Mucosa of stomach (tissue), 1 donor: Measurements from ENCODE around the gene ATPAF1.
"Not testable (repeated sequence)": the region's sequence is repeated elsewhere in the genome, so short reads cannot be mapped to it uniquely, and the experiment has no call there.

Experiments
- H3K27me3 ChIP-seq: one replicate; pipeline ENCODE4 v1.7.0; 2013; ENCODE audit warnings: mild to moderate bottlenecking, low read length; ENCODE audit not compliant: control insufficient read depth, insufficient read depth
- H3K36me3 ChIP-seq: one replicate; pipeline ENCODE4 v1.7.0; 2013; ENCODE audit warnings: low read length; ENCODE audit not compliant: control insufficient read depth, insufficient read depth
- H3K4me1 ChIP-seq: one replicate; pipeline ENCODE4 v1.7.0; 2013; ENCODE audit warnings: mild to moderate bottlenecking, low read length; ENCODE audit not compliant: control insufficient read depth, insufficient read depth
- H3K4me3 ChIP-seq: one replicate; pipeline ENCODE4 v1.7.0; 2013; ENCODE audit warnings: low read length
- H3K9ac ChIP-seq: one replicate; pipeline ENCODE4 v1.7.0; 2013; ENCODE audit warnings: mild to moderate bottlenecking, low read length, moderate library complexity
- H3K9me3 ChIP-seq: one replicate; pipeline ENCODE4 v1.7.0; 2013; ENCODE audit warnings: mild to moderate bottlenecking, low read length, moderate library complexity; ENCODE audit not compliant: control insufficient read depth
- donor health status: Pancreatic carcinoma.

The ATPAF1 gene

GRCh38 chr1:46677339-46677738 is 9.2 kb upstream of the ATPAF1 start:
- H3K9me3 ChIP-seq = no peaks in the 10 kb centered on the region
- H3K9ac ChIP-seq = no peak overlapping the region
- no peaks in the 10 kb centered on the region for H3K4me1 ChIP-seq
- H3K36me3 ChIP-seq = peaks cover 12% of the 10 kb centered on the region
- H3K27me3 ChIP-seq = no peaks in the 10 kb centered on the region
- H3K4me3 ChIP-seq = no peak overlapping the region

GRCh38 chr1:46676531-46676930 is 8.4 kb upstream of the ATPAF1 start:
- Histone ChIP-seq H3K9me3 (no peaks in the 10 kb centered on the region), H3K9ac (no peak overlapping the region), H3K36me3 (peaks cover 12% of the 10 kb centered on the region), H3K4me3 (no peak overlapping the region), H3K4me1 (no peaks in the 10 kb centered on the region), H3K27me3 (no peaks in the 10 kb centered on the region)

DNA sequence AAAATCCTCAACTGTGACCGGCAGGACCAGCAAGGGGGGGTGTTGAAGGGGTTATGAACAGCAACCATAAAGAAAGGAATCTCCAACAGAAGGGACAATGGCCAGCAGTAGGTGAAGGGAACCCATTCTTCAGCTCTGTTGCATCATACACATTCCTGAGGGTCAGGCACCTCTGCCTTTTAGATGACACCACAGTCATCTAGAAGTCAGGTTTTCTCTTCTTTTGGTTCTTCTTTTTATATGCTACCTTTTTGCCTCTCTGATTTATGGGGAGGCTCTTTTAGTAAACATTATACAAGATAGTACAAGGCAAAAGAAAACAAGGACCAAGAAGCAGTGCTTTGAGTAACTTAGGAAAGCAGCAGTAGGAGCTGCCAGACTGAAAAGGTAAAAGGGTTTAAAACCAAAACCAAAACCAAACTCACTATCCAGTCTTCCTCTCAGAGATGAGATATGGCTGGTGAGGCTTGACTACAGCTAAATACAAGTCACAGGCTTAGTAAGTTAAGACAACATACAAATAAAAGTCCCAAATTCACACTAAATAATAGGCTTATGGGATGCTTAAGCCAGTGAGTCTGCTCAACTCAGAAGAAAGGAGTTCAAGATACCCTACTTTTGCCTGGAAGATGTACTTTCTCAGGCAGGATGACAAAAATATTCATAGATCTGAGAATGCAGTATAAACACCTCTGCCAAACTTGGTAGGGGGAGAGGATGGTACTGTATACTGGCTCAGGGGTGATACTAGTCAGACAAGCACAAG is 7.6 kb upstream of the ATPAF1 start:
- Histone ChIP-seq H3K27me3 (no peaks in the 10 kb centered on the region), H3K9ac (no peak overlapping the region), H3K36me3 (peaks cover 12% of the 10 kb centered on the region), H3K4me1 (no peaks in the 10 kb centered on the region), H3K9me3 (no peaks in the 10 kb centered on the region), H3K4me3 (no peak overlapping the region)

DNA sequence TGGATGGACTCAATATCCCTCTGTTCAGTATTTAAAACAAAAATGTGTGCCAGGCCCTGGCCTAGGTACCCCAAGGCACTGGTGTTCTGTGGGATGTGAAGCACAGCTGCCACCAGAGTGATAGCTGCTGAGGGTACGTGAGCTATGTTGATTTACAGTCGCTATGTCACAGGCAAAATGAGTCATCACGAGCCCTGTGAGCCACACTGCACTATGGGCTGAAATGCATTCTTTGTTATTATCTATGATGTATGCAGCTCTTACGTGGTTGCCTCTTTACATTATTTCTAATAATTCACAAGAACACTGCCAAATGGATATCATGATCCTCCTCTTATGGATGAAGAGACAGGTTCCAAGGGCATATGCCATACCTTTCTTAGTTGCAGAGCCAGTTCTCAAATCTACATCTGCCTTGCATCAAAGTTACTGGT is 5.6 kb upstream of the ATPAF1 start:
- Histone ChIP-seq H3K4me1 (peaks cover under 1% of the 10 kb centered on the region), H3K27me3 (no peaks in the 10 kb centered on the region), H3K9ac (no peak overlapping the region), H3K36me3 (peaks cover 12% of the 10 kb centered on the region), H3K4me3 (no peak overlapping the region), H3K9me3 (no peaks in the 10 kb centered on the region)

DNA sequence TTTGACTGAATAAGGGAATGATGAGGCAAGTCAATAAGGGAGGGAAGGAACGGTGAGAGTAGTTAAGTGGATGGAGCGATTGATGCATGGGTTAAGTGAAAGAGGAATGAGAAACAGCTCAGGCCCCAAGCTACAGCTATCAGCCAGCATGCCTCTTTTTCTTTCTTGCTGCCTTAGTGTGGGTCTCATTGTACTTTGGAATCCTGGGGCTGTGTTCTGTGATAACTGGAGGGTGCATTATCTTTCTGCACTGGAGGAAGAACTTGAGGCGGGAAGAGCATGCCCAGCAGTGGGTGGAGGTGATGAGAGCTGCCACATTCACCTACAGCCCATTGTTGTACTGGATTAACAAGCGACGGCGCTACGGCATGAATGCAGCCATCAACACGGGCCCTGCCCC is 4.5 kb upstream of the ATPAF1 start:
- no peak overlapping the region for H3K4me3 ChIP-seq
- H3K9me3 ChIP-seq = no peaks in the 10 kb centered on the region
- peaks cover 12% of the 10 kb centered on the region for H3K36me3 ChIP-seq
- H3K27me3 ChIP-seq = no peaks in the 10 kb centered on the region
- H3K4me1 ChIP-seq = peaks cover 4% of the 10 kb centered on the region
- H3K9ac ChIP-seq = no peak overlapping the region

DNA sequence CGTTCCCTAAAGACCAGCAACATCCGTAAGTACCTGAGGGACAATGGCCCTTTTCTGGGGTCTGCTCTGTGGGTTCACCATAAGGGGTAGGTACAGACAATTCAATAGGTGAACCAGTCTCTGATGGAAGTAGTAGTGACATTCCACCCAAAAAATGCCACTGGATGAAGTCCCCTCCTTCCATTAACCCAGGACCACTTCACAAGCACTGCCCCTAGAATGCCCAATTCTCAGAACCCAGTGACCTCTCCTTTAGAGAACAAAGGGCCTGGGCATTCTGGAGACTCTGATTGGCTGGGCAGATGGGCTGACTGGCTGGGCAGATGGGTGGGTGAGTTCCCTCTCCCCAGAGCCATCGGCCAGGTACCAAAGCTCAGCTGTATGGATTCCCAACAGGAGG is 3.4 kb upstream of the ATPAF1 start, which contains the start of gene TEX38:
TEX38 (plus strand) TSS at position 301 of the 400 bp plus-strand sequence; CDS start at position 382, 81 bp downstream.
- Histone ChIP-seq H3K4me3 (no peak within 1 kb of the TSS), H3K27me3 (no peaks in the 10 kb centered on the region), H3K36me3 (peaks cover 12% of the 10 kb centered on the region), H3K9me3 (no peaks in the 10 kb centered on the region), H3K4me1 (peaks cover 14% of the 10 kb centered on the region), H3K9ac (no peak within 1 kb of the TSS)

GRCh38 chr1:46670134-46670533 is 2.0 kb upstream of the ATPAF1 start:
- Histone ChIP-seq H3K36me3 (peaks cover 4% of the 10 kb centered on the region), H3K4me1 (peaks cover 14% of the 10 kb centered on the region), H3K9me3 (no peaks in the 10 kb centered on the region), H3K27me3 (no peaks in the 10 kb centered on the region), H3K9ac (no peak overlapping the region), H3K4me3 (no peak overlapping the region)

DNA sequence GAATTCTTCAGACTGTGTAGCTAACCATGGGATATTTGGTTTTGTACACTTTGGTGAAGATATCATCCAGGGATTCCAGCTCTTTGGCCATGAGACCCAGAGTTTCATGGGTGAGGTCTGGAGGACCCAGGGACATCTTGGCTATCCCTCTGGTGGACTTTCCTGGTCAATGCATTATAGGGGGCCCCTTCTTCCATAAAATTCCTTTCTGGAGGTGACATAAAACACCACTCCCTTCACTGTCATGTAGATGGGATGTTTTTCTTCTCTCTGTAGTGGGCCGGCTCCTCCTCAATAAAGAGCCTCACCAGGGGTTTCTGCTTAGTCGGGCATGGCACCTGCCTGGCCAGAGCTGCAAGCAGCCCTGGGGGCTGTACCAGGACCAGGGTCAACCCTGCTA is 2.2 kb downstream of the ATPAF1 start:
- Histone ChIP-seq H3K4me3 (no peak overlapping the region), H3K9me3 (no peaks in the 10 kb centered on the region), H3K4me1 (peaks cover 14% of the 10 kb centered on the region), H3K27me3 (no peaks in the 10 kb centered on the region), H3K36me3 (no peaks in the 10 kb centered on the region), H3K9ac (no peak overlapping the region)

DNA sequence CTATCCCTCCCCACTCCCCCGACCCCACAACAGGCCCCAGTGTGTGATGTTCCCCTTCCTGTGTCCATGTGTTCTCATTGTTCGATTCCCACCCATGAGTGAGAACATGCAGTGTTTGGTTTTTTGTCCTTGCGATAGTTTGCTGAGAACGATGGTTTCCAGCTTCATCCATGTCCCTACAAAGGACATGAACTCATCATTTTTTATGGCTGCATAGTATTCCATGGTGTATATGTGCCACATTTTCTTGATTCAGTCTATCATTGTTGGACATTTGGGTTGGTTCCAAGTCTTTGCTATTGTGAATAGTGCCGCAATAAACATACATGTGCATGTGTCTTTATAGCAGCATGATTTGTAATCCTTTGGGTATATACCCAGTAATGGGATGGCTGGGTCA is 5.2 kb downstream of the ATPAF1 start:
- not testable (repeated sequence) for H3K9ac ChIP-seq, H3K27me3 ChIP-seq, H3K4me3 ChIP-seq, H3K36me3 ChIP-seq, H3K9me3 ChIP-seq
- peaks cover 11% of the 10 kb centered on the region for H3K4me1 ChIP-seq

GRCh38 chr1:46660116-46660515 is 8.0 kb downstream of the ATPAF1 start:
- H3K4me3 ChIP-seq, H3K36me3 ChIP-seq, H3K9me3 ChIP-seq, H3K4me1 ChIP-seq, H3K27me3 ChIP-seq, H3K9ac ChIP-seq: not testable (repeated sequence)

- Histone ChIP-seq H3K4me1 (no peaks in the 10 kb centered on the region), H3K27me3 (no peaks in the 10 kb centered on the region), H3K9me3 (no peaks in the 10 kb centered on the region), H3K36me3 (no peaks in the 10 kb centered on the region), H3K9ac (no peak overlapping the region), H3K4me3 (no peak overlapping the region)
These were observed 8.8 kb downstream of the ATPAF1 start for GRCh38 chr1:46659307-46659870.

GRCh38 chr1:46657775-46658174 is 10.4 kb downstream of the ATPAF1 start:
- no peak overlapping the region for H3K4me3 ChIP-seq
- H3K36me3 ChIP-seq = no peaks in the 10 kb centered on the region
- H3K27me3 ChIP-seq = no peaks in the 10 kb centered on the region
- no peaks in the 10 kb centered on the region for H3K9me3 ChIP-seq
- no peak overlapping the region for H3K9ac ChIP-seq
- no peaks in the 10 kb centered on the region for H3K4me1 ChIP-seq
